Natural killer cell (primary cell): Measurements from ENCODE around the gene RPS19. TPM values are rescaled to one million over a fixed set of nuclear protein-coding genes. Genes with fewer than 3 reads are reported as not detected.

Source experiments
- ATAC-seq, 3 donors: fragments of 150-1000 bp in 2 of 3; fragments of 200-7000 bp in 1 of 3; cut with Tn5 transposase; 1 replicate in 1 of 3; 2 replicates in 2 of 3; pipeline ENCODE4 v1.10.0; 2021; ENCODE audit warnings: mild to moderate bottlenecking in 2 of 3, moderate library complexity in 2 of 3
- DNase-seq, 2 donors: peaks; one replicate each; pipeline versions ENCODE4 v3.0.0 to v3.0.0-alpha.2; 2013 to 2021; ENCODE audit warnings: mixed read lengths in 1 of 2
- H3K27ac ChIP-seq: one replicate; pipeline ENCODE4 v1.5.1; 2013; ENCODE audit warnings: mild to moderate bottlenecking, low read length
- H3K27me3 ChIP-seq: one replicate; pipeline ENCODE4 v1.6.1; 2013; ENCODE audit warnings: low read length; ENCODE audit not compliant: control insufficient read depth, insufficient read depth
- H3K36me3 ChIP-seq: one replicate; pipeline ENCODE4 v1.6.1; 2013; ENCODE audit warnings: low read length; ENCODE audit not compliant: control insufficient read depth, insufficient read depth
- H3K4me1 ChIP-seq: one replicate; pipeline ENCODE4 v1.6.1; 2013; ENCODE audit warnings: low read length; ENCODE audit not compliant: control insufficient read depth, insufficient read depth
- H3K4me3 ChIP-seq: one replicate; pipeline ENCODE4 v1.5.1; 2013; ENCODE audit warnings: low read length
- H3K9me3 ChIP-seq: one replicate; pipeline ENCODE4 v1.6.1; 2013; ENCODE audit warnings: low read length; ENCODE audit not compliant: control insufficient read depth, insufficient read depth
- H3K27ac Mint-ChIP-seq, 2 donors: one replicate each; pipeline ENCODE4 v1.8.0; 2022; ENCODE audit warnings: mild to moderate bottlenecking in 2 of 2, mixed read lengths in 2 of 2, moderate library complexity in 1 of 2
- H3K27me3 Mint-ChIP-seq, 2 donors: one replicate each; pipeline ENCODE4 v1.8.0; 2022; ENCODE audit warnings: low read depth in 2 of 2, mixed read lengths in 2 of 2
- H3K36me3 Mint-ChIP-seq: one replicate; pipeline ENCODE4 v1.8.0; 2022; ENCODE audit warnings: mixed read lengths
- H3K4me1 Mint-ChIP-seq, 2 donors: one replicate each; pipeline ENCODE4 v1.8.0; 2022; ENCODE audit warnings: mixed read lengths in 2 of 2
- H3K4me3 Mint-ChIP-seq: one replicate; pipeline ENCODE4 v1.8.0; 2022; ENCODE audit warnings: mild to moderate bottlenecking, moderate library complexity, mixed read lengths
- H3K9me3 Mint-ChIP-seq, 2 donors: one replicate each; pipeline ENCODE4 v1.8.0; 2022; ENCODE audit warnings: mixed read lengths in 2 of 2
- WGBS: methylation state at CpG from one replicate; pipeline ENCODE4 v1.1.7; 2013; ENCODE audit warnings: missing lambda C conversion rate; ENCODE audit not compliant: insufficient coverage; 5-methylcytosine and 5-hydroxymethylcytosine counted together
- intact Hi-C: fragments of 100-400 bp; cut with micrococcal nuclease; formaldehyde crosslinking; loops from one replicate; pipeline ENCODE4 v1.14.2; 2022
- total RNA-seq, 4 donors: library from RNA; stranded (reverse); fragments of 120-200 nt in 1 of 4; gene quantifications; one replicate each; pipeline versions ENCODE4 v1.2.3 to v1.2.4, GENCODE V29; 2013 to 2022
- TF ChIP-seq, protein P1 (sequence below): fragments of 200-600 bp; IDR thresholded peaks from one replicate; pipeline ENCODE4 v1.8.0; 2022; ENCODE audit warnings: antibody characterized with exemption

The RPS19 gene
- total RNA-seq, 3 donors from 2014 or later (not counting 1 experiment from before 2014, with no cell fraction given) = 1,358 to 1,814 (median 1,709) TPM

DNA sequence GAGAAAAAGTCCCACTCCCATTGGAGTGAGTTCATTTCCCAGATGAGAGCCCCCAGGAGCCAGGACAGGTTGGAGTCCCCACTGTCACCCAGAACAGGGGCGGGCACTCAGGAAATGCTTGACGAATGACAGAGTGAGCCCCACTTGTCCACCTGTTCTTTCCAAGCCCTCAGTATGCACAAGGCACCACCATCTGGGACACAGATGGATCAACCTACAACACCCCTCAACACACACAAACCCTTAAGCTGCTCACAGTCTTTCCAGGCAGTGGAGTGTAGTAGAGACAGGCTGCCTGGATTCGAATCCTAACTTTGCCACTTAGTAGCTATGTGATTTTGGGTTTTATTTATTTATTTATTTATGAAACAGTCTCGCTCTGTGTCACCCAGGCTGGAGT is 30.9 kb downstream of the RPS19 start:
- Mint-ChIP-seq H3K36me3 (peaks cover 14% of the 10 kb centered on the region), H3K4me3 (no peak overlapping the region), H3K4me1 (peaks cover 66 to 81% of the 10 kb centered on the region in 2 donors), H3K9me3 (no peaks in the 10 kb centered on the region), H3K27me3 (no peaks in the 10 kb centered on the region), H3K27ac (peak overlapping the region in 1 of 2 donors; percentile 85)
- H3K4me1 ChIP-seq = peaks cover 95% of the 10 kb centered on the region
- no peak for ATAC-seq
- no peak overlapping the region for H3K27ac ChIP-seq
- no peaks in the 10 kb centered on the region for H3K27me3 ChIP-seq
- intact Hi-C loops = no loop called here
- H3K36me3 ChIP-seq = peaks cover 60% of the 10 kb centered on the region
- no peak overlapping the region for H3K4me3 ChIP-seq
- no peak for DNase-seq
- TF ChIP-seq, protein P1, sequence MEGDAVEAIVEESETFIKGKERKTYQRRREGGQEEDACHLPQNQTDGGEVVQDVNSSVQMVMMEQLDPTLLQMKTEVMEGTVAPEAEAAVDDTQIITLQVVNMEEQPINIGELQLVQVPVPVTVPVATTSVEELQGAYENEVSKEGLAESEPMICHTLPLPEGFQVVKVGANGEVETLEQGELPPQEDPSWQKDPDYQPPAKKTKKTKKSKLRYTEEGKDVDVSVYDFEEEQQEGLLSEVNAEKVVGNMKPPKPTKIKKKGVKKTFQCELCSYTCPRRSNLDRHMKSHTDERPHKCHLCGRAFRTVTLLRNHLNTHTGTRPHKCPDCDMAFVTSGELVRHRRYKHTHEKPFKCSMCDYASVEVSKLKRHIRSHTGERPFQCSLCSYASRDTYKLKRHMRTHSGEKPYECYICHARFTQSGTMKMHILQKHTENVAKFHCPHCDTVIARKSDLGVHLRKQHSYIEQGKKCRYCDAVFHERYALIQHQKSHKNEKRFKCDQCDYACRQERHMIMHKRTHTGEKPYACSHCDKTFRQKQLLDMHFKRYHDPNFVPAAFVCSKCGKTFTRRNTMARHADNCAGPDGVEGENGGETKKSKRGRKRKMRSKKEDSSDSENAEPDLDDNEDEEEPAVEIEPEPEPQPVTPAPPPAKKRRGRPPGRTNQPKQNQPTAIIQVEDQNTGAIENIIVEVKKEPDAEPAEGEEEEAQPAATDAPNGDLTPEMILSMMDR = no peak
- WGBS = 81% methylated on average over 3 of the region's 4 CpGs
- H3K9me3 ChIP-seq = no peaks in the 10 kb centered on the region

DNA sequence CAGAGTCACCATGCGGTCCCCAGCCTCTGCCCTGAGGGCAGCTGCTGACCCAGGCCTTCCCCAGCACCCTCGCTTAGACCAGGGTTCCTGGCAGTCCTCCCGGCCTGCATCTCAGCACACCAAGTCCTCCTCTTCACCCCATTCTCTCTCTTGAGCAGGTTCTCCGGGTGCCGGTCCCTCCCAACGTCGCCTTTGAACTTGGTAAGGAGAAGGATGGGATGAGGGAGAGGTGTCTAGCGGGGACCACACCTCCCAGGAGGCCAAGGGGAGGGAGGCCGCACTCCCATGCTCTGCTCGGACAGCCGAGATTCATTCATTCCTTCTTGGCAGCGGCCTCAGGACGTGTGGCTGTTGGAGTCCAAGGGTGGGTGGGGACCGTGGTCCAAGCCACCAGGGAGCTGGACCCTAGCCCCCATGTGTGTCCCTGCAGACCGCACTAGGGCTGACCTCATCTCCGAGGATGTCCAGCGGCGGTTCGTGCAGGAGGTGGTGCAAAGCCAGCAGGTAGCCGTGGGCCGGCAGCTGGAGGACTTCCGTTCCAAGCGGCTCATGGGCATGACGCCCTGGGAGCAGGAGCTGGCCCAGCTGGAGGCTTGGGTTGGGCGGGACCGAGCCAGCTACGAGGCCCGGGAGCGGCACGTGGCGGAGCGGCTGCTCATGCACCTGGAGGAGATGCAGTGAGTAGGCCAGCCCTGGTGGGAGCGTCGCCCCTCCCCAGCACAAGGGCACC is 32.3 kb downstream of the RPS19 start:
- no peaks in the 10 kb centered on the region for H3K27me3 ChIP-seq
- ATAC-seq (no peak), DNase-seq (no peak)
- H3K4me1 ChIP-seq = peaks cover 96% of the 10 kb centered on the region
- H3K9me3 ChIP-seq = no peaks in the 10 kb centered on the region
- intact Hi-C loops = no loop called here
- Mint-ChIP-seq H3K9me3 (no peaks in the 10 kb centered on the region), H3K27me3 (no peaks in the 10 kb centered on the region), H3K36me3 (peaks cover 14% of the 10 kb centered on the region), H3K4me1 (peaks cover 55 to 76% of the 10 kb centered on the region in 2 donors), H3K27ac (peak overlapping the region; percentile 85 to 88), H3K4me3 (no peak overlapping the region)
- H3K4me3 ChIP-seq = no peak overlapping the region
- WGBS = 95% methylated on average over 34 of the region's 34 CpGs
- H3K36me3 ChIP-seq = peaks cover 67% of the 10 kb centered on the region
- H3K27ac ChIP-seq = peak overlapping the region; percentile 53
- TF ChIP-seq, protein P1 = no peak

DNA sequence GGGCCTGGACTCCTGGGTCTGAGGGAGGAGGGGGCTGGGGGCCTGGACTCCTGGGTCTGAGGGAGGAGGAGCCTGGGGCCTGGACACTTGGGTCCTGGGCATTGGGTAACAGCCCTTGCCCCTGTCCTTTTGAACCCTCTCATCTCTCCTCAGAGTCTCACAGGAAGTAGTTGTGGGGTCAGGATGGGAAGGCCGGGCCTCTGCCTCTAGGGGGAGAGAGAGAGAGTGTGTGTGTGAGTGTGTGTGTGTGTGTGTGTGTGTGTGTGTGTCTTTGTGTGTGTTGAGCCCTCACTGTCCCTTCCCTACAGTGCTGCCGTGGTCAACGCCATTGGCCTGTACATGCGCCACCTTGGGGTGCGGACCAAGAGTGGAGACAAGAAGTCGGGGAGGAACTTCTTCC is 33.8 kb downstream of the RPS19 start:
- Mint-ChIP-seq H3K9me3 (no peaks in the 10 kb centered on the region), H3K4me3 (peak overlapping the region; percentile 42), H3K36me3 (peaks cover 15% of the 10 kb centered on the region), H3K27me3 (no peaks in the 10 kb centered on the region), H3K4me1 (peaks cover 45 to 75% of the 10 kb centered on the region in 2 donors), H3K27ac (peak overlapping the region; percentile 77 to 92)
- H3K27me3 ChIP-seq = no peaks in the 10 kb centered on the region
- peak; percentile 48 to 70 (median 49) for ATAC-seq
- no peak overlapping the region for H3K4me3 ChIP-seq
- intact Hi-C loops = no loop called here
- H3K27ac ChIP-seq = peak overlapping the region; percentile 39
- H3K9me3 ChIP-seq = no peaks in the 10 kb centered on the region
- DNase-seq = peak in 1 of 2 donors; percentile 58
- TF ChIP-seq, protein P1 = no peak
- H3K4me1 ChIP-seq = peaks cover 89% of the 10 kb centered on the region
- H3K36me3 ChIP-seq = peaks cover 75% of the 10 kb centered on the region
- 63% methylated on average over 6 of the region's 6 CpGs for WGBS

DNA sequence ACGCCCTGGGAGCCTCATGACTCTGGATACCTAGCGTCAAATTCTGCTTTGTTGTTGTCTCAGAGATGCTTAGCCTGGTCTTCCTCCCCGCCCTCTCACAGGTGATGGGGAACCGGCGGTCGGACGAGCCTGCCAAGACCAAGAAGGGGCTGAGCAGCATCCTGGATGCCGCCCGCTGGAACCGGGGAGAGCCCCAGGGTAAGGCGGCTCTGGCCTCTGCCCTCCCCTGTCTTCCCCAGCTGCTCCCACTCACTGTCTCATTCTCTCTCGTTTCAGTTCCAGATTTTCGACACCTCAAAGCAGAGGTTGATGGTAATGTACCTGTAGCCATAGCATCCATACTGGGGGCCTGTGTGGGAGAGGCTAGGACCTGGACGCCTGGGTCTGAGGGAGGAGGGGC is 34.3 kb downstream of the RPS19 start:
- Histone ChIP-seq H3K9me3 (no peaks in the 10 kb centered on the region), H3K4me3 (no peak overlapping the region), H3K27ac (peak overlapping the region; percentile 39), H3K4me1 (peaks cover 84% of the 10 kb centered on the region), H3K36me3 (peaks cover 75% of the 10 kb centered on the region), H3K27me3 (no peaks in the 10 kb centered on the region)
- no peaks in the 10 kb centered on the region for H3K27me3 Mint-ChIP-seq
- H3K9me3 Mint-ChIP-seq = no peaks in the 10 kb centered on the region
- DNase-seq (no peak), ATAC-seq (no peak)
- intact Hi-C loops = no loop called here
- H3K4me1 Mint-ChIP-seq = peaks cover 45 to 75% of the 10 kb centered on the region in 2 donors
- H3K27ac Mint-ChIP-seq = peak overlapping the region; percentile 77 to 92
- peak overlapping the region; percentile 11 for H3K4me3 Mint-ChIP-seq
- TF ChIP-seq, protein P1 = no peak
- H3K36me3 Mint-ChIP-seq = peaks cover 20% of the 10 kb centered on the region
- 91% methylated on average over 13 of the region's 14 CpGs for WGBS
